GM18951 (cell line): ENCODE measurements around the gene NANP.
"Not testable (repeated sequence)": the region's sequence is repeated elsewhere in the genome, so short reads cannot be mapped to it uniquely, and the experiment has no call there.

Experiments
- POLR2A ChIP-seq: IDR thresholded peaks from 4 replicates; pipeline ENCODE4 v1.6.1; 2011; ENCODE audit warnings: mild to moderate bottlenecking; ENCODE audit not compliant: insufficient read length, insufficient read depth; ENCODE audit errors: extremely low read depth
- in situ Hi-C: fragments of 300-500 bp; cut with MboI; formaldehyde crosslinking; loops from one replicate; pipeline ENCODE4 v1.12.0; 2022; ENCODE audit warnings: low sequenced_read_pairs, mixed read lengths, inconsistent platforms; ENCODE audit not compliant: unreplicated experiment

Gene NANP, protein sequence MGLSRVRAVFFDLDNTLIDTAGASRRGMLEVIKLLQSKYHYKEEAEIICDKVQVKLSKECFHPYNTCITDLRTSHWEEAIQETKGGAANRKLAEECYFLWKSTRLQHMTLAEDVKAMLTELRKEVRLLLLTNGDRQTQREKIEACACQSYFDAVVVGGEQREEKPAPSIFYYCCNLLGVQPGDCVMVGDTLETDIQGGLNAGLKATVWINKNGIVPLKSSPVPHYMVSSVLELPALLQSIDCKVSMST

GRCh38 chr20:25623736-25624499 is at the start of gene NANP:
TSS of gene NANP (minus strand) at chr20:25624014. CDS start at chr20:25623948, 66 bp downstream.
- in situ Hi-C loops = no loop called here
- peak; percentile 94 for TF ChIP-seq POLR2A

- in situ Hi-C loops = no loop called here
- no peak for TF ChIP-seq POLR2A
Measured at GRCh38 chr20:25672659-25673235, 48.9 kb upstream of the NANP start.

- no peak for TF ChIP-seq POLR2A
- in situ Hi-C loops = no loop called here
Measured at GRCh38 chr20:25669826-25670422, 46.1 kb upstream of the NANP start.

- in situ Hi-C loops = no loop called here
Measured at GRCh38 chr20:25668446-25668845, 44.6 kb upstream of the NANP start.

DNA sequence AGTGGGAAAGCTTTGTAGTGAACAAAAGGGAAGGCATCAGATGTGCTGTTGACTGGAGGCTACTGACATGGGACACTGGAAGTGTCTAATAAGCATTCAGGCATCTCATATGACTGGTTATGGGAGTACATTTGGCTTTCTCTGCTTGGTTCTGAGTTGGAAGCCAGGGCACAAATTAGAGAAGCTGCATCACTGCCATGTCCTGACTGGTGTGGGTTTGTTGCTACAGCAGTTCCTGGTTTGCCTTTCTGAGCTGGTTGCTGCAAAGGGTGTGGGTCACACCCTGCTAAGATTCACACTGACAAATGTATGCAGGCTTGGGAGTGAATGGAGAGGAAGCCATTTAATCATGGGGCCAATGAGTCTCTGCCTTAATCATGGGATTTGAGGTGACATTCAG is 36.2 kb upstream of the NANP start:
- in situ Hi-C loops = no loop called here
- TF ChIP-seq POLR2A = no peak

More at GRCh38 chr20:25668446-25668845, 44.6 kb upstream of the NANP start:
- TF ChIP-seq POLR2A = no peak

GRCh38 chr20:25654487-25654886 is 30.7 kb upstream of the NANP start:
- TF ChIP-seq POLR2A = no peak
- in situ Hi-C loops = no loop called here

DNA sequence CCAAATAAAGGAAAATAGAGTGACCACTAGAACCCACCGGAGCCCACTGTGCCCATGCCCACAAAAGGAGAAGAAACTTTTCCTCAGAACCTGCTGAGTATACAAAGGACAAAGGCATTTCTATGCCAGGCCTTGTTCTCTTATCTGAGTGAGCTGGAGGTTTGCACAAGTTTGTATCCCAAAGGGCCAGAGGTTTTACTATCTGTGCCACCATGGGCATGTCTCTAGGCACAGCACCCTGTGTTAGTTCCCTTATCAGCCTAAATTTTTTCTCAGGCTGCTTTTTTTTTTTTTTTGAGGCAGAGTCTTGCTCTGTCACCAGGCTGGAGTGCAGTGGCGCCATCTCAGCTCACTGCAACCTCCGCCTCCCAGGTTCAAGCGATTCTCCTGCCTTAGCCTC is 29.1 kb upstream of the NANP start:
- in situ Hi-C loops = not testable (repeated sequence)

DNA sequence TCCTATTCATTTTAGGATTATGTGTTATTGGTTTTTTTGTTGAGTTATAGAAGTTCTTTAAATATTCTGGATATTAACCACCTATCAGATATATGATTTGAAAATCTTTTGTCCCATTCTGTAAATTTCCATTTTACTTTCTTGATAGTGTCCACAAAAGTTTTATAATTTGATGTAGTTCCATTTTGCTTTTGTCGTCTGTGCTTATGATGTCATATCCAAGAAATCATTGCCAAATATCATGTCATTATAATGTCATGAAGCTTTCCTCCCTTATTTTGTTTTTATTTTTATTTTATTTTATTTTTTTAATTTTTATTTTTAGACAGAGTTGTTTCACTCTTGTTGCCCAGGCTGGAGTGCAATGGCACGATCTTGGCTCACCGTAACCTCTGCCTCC is 21.0 kb upstream of the NANP start:
- in situ Hi-C loops = no loop called here
- no peak for TF ChIP-seq POLR2A

- in situ Hi-C loops = no loop called here
- TF ChIP-seq POLR2A = no peak
Measured at GRCh38 chr20:25643716-25644115, 19.9 kb upstream of the NANP start.

DNA sequence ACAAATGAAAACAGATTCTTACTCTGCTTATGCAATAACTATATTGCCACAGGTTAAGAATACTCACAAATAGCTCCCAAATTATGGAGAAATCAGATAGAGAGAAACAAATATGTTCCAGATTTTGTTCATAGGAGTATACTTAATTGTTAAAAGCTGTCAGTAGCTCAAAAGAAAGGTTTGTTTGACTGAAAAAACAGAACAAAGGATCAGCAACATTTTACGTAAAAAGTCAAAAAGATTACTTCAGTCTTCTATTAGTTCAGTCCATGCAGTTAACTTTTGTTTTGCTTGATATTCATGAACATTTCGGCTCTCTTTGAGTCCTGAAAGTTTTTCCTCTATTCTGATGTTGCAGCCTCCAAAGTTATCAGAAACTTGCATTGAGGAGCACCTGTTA is 13.4 kb upstream of the NANP start:
- TF ChIP-seq POLR2A = no peak
- in situ Hi-C loops = no loop called here

GRCh38 chr20:25632940-25633790 is 9.4 kb upstream of the NANP start:
- in situ Hi-C loops = no loop called here

DNA sequence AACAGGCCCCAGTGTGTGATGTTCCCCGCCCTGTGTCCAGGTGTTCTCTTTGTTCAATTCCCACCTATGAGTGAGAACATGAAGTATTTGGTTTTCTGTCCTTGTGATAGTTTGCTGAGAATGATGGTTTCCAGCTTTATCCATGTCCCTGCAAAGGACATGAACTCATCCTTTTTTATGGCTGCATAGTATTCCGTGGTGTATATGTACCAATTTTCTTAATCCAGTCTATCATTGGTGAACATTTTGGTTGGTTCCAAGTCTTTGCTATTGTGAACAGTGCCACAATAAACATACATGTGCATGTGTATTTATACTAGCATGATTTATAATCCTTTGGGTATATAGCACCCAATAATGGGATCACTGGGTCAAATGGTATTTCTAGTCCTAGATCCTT is 6.8 kb upstream of the NANP start:
- in situ Hi-C loops = not testable (repeated sequence)

More at GRCh38 chr20:25632940-25633790, 9.4 kb upstream of the NANP start:
- TF ChIP-seq POLR2A = no peak
